Measurements from ENCODE around the gene CCDC7.

CCDC7 gene

GRCh38 chr10:32786968-32787367 is 341.0 kb downstream of the CCDC7 start:
- H3K36me3 ChIP-seq (ENCODE audit: control insufficient read depth in 1 of 2, insufficient read depth in 2 of 2, low read length in 2 of 2): no peaks in the 10 kb centered on the region
- H3K4ac ChIP-seq (ENCODE audit: low read depth, low read length): no peak overlapping the region
- no peak overlapping the region for H3K4me2 ChIP-seq (ENCODE audit: low read length)
- no peak overlapping the region for H4K12ac ChIP-seq (ENCODE audit: low read depth, low read length)
- no peak overlapping the region for H2AK5ac ChIP-seq (ENCODE audit: low read length)
- H3K79me1 ChIP-seq (ENCODE audit: low read length): no peaks in the 10 kb centered on the region
- no peak overlapping the region for H2BK5ac ChIP-seq (ENCODE audit: low read depth, low read length, poor library complexity)
- no peak overlapping the region for H3K23ac ChIP-seq (ENCODE audit: low read length)
- H2BK12ac ChIP-seq (ENCODE audit: low read length): no peak overlapping the region
- H3K27ac ChIP-seq (ENCODE audit: low read depth, low read length): no peak overlapping the region
- DNase-seq: no peak
- H2BK120ac ChIP-seq (ENCODE audit: insufficient read depth, low read length, poor library complexity): no peak overlapping the region
- no peak overlapping the region for H3K18ac ChIP-seq (ENCODE audit: low read length)
- no peak overlapping the region for H3K9ac ChIP-seq (ENCODE audit: low read length)
- no peak overlapping the region for H3K14ac ChIP-seq (ENCODE audit: low read length)
- WGBS (ENCODE audit: extremely low coverage, insufficient coverage, insufficient read length): no CpG with 5 or more reads among the region's 4 CpGs
- no peaks in the 10 kb centered on the region for H3K4me1 ChIP-seq (ENCODE audit: control insufficient read depth in 1 of 2, insufficient read depth in 2 of 2, low read length in 2 of 2)
- no peaks in the 10 kb centered on the region for H3K27me3 ChIP-seq (ENCODE audit: insufficient read depth, low read length)
- no peak overlapping the region for H2AFZ ChIP-seq (ENCODE audit: insufficient read depth, low read length, poor library complexity)
- H4K91ac ChIP-seq (ENCODE audit: low read depth, low read length): no peak overlapping the region
- H3K9me3 ChIP-seq (ENCODE audit: insufficient read depth, low read depth, low read length): peaks cover 11% of the 10 kb centered on the region
- H3K79me2 ChIP-seq (ENCODE audit: control insufficient read depth, insufficient read depth, low read length, poor library complexity): no peaks in the 10 kb centered on the region
- no peak overlapping the region for H4K8ac ChIP-seq (ENCODE audit: low read depth, low read length)
- no peak overlapping the region for H3K4me3 ChIP-seq (ENCODE audit: low read depth, low read length)

GRCh38 chr10:32787690-32788284 is 341.8 kb downstream of the CCDC7 start:
- Histone ChIP-seq H3K9ac (ENCODE audit: low read length) (no peak overlapping the region), H4K8ac (ENCODE audit: low read depth, low read length) (no peak overlapping the region), H2AFZ (ENCODE audit: insufficient read depth, low read length, poor library complexity) (no peak overlapping the region), H4K12ac (ENCODE audit: low read depth, low read length) (peak overlapping the region; percentile 21), H4K91ac (ENCODE audit: low read depth, low read length) (no peak overlapping the region), H3K23ac (ENCODE audit: low read length) (no peak overlapping the region), H3K27me3 (ENCODE audit: insufficient read depth, low read length) (no peaks in the 10 kb centered on the region), H2BK5ac (ENCODE audit: low read depth, low read length, poor library complexity) (no peak overlapping the region), H3K4ac (ENCODE audit: low read depth, low read length) (no peak overlapping the region), H3K14ac (ENCODE audit: low read length) (no peak overlapping the region), H3K18ac (ENCODE audit: low read length) (no peak overlapping the region), H2AK5ac (ENCODE audit: low read length) (no peak overlapping the region), H2BK120ac (ENCODE audit: insufficient read depth, low read length, poor library complexity) (no peak overlapping the region), H3K36me3 (ENCODE audit: control insufficient read depth in 1 of 2, insufficient read depth in 2 of 2, low read length in 2 of 2) (no peaks in the 10 kb centered on the region), H3K4me3 (ENCODE audit: low read depth, low read length) (no peak overlapping the region), H3K9me3 (ENCODE audit: insufficient read depth, low read depth, low read length) (peaks cover 11% of the 10 kb centered on the region), H3K79me1 (ENCODE audit: low read length) (no peaks in the 10 kb centered on the region), H3K4me1 (ENCODE audit: control insufficient read depth in 1 of 2, insufficient read depth in 2 of 2, low read length in 2 of 2) (no peaks in the 10 kb centered on the region), H3K4me2 (ENCODE audit: low read length) (no peak overlapping the region), H3K79me2 (ENCODE audit: control insufficient read depth, insufficient read depth, low read length, poor library complexity) (no peaks in the 10 kb centered on the region), H2BK12ac (ENCODE audit: low read length) (no peak overlapping the region), H3K27ac (ENCODE audit: low read depth, low read length) (no peak overlapping the region)
- WGBS (ENCODE audit: extremely low coverage, insufficient coverage, insufficient read length): no CpG with 5 or more reads among the region's 3 CpGs
- DNase-seq: no peak

- Histone ChIP-seq H3K4me3 (ENCODE audit: low read depth, low read length) (no peak overlapping the region), H3K18ac (ENCODE audit: low read length) (no peak overlapping the region), H3K4me1 (ENCODE audit: control insufficient read depth in 1 of 2, insufficient read depth in 2 of 2, low read length in 2 of 2) (no peaks in the 10 kb centered on the region), H4K8ac (ENCODE audit: low read depth, low read length) (no peak overlapping the region), H3K9me3 (ENCODE audit: insufficient read depth, low read depth, low read length) (peaks cover 11% of the 10 kb centered on the region), H3K23ac (ENCODE audit: low read length) (no peak overlapping the region), H3K9ac (ENCODE audit: low read length) (peak overlapping the region; percentile 18), H4K12ac (ENCODE audit: low read depth, low read length) (no peak overlapping the region), H3K14ac (ENCODE audit: low read length) (no peak overlapping the region), H3K36me3 (ENCODE audit: control insufficient read depth in 1 of 2, insufficient read depth in 2 of 2, low read length in 2 of 2) (no peaks in the 10 kb centered on the region), H2BK120ac (ENCODE audit: insufficient read depth, low read length, poor library complexity) (no peak overlapping the region), H3K27me3 (ENCODE audit: insufficient read depth, low read length) (no peaks in the 10 kb centered on the region), H3K27ac (ENCODE audit: low read depth, low read length) (no peak overlapping the region), H2AK5ac (ENCODE audit: low read length) (no peak overlapping the region), H3K4me2 (ENCODE audit: low read length) (no peak overlapping the region), H4K91ac (ENCODE audit: low read depth, low read length) (no peak overlapping the region), H3K79me1 (ENCODE audit: low read length) (no peaks in the 10 kb centered on the region), H2AFZ (ENCODE audit: insufficient read depth, low read length, poor library complexity) (no peak overlapping the region), H2BK5ac (ENCODE audit: low read depth, low read length, poor library complexity) (no peak overlapping the region), H3K4ac (ENCODE audit: low read depth, low read length) (no peak overlapping the region), H2BK12ac (ENCODE audit: low read length) (no peak overlapping the region), H3K79me2 (ENCODE audit: control insufficient read depth, insufficient read depth, low read length, poor library complexity) (no peaks in the 10 kb centered on the region)
- DNase-seq: no peak
These were observed 342.4 kb downstream of the CCDC7 start for GRCh38 chr10:32788359-32788758.

GRCh38 chr10:32790483-32790882 is 344.5 kb downstream of the CCDC7 start:
- no peaks in the 10 kb centered on the region for H3K4me1 ChIP-seq (ENCODE audit: control insufficient read depth in 1 of 2, insufficient read depth in 2 of 2, low read length in 2 of 2)
- no peak for DNase-seq
- H3K9ac ChIP-seq (ENCODE audit: low read length): no peak overlapping the region
- H3K79me2 ChIP-seq (ENCODE audit: control insufficient read depth, insufficient read depth, low read length, poor library complexity): no peaks in the 10 kb centered on the region
- no peak overlapping the region for H3K4ac ChIP-seq (ENCODE audit: low read depth, low read length)
- H3K27ac ChIP-seq (ENCODE audit: low read depth, low read length): no peak overlapping the region
- no peak overlapping the region for H4K12ac ChIP-seq (ENCODE audit: low read depth, low read length)
- no peak overlapping the region for H3K4me3 ChIP-seq (ENCODE audit: low read depth, low read length)
- no peak overlapping the region for H2BK120ac ChIP-seq (ENCODE audit: insufficient read depth, low read length, poor library complexity)
- no peak overlapping the region for H4K91ac ChIP-seq (ENCODE audit: low read depth, low read length)
- H3K4me2 ChIP-seq (ENCODE audit: low read length): no peak overlapping the region
- H2BK5ac ChIP-seq (ENCODE audit: low read depth, low read length, poor library complexity): no peak overlapping the region
- H4K8ac ChIP-seq (ENCODE audit: low read depth, low read length): no peak overlapping the region
- H3K18ac ChIP-seq (ENCODE audit: low read length): no peak overlapping the region
- H2BK12ac ChIP-seq (ENCODE audit: low read length): no peak overlapping the region
- no peaks in the 10 kb centered on the region for H3K36me3 ChIP-seq (ENCODE audit: control insufficient read depth in 1 of 2, insufficient read depth in 2 of 2, low read length in 2 of 2)
- H3K27me3 ChIP-seq (ENCODE audit: insufficient read depth, low read length): no peaks in the 10 kb centered on the region
- peaks cover 11% of the 10 kb centered on the region for H3K9me3 ChIP-seq (ENCODE audit: insufficient read depth, low read depth, low read length)
- WGBS (ENCODE audit: extremely low coverage, insufficient coverage, insufficient read length): no CpG with 5 or more reads among the region's 1 CpG
- H3K23ac ChIP-seq (ENCODE audit: low read length): no peak overlapping the region
- H2AFZ ChIP-seq (ENCODE audit: insufficient read depth, low read length, poor library complexity): no peak overlapping the region
- H2AK5ac ChIP-seq (ENCODE audit: low read length): no peak overlapping the region
- H3K79me1 ChIP-seq (ENCODE audit: low read length): no peaks in the 10 kb centered on the region
- no peak overlapping the region for H3K14ac ChIP-seq (ENCODE audit: low read length)

Data from trophoblast cell (in vitro differentiated cells and primary cell).